ENCODE results near the gene MOB3C.

- TF ChIP-seq CTCF (optimal IDR thresholded peaks at IDR 0.05 in 1 of 3, IDR thresholded peaks at IDR 0.05 in 1 of 3, conservative IDR thresholded peaks at IDR 0.05 in 1 of 3; ENCODE audit: extremely low read depth in 1 of 3, insufficient read depth in 2 of 3, low read length in 3 of 3) (no peak), EZH2 (IDR thresholded peaks at IDR 0.05; ENCODE audit: low read length) (no peak)
Observed at GRCh38 chr1:46569116-46569515, 47.5 kb downstream of the MOB3C start.
